Measurements from ENCODE around the gene HOXB9. TPM values are rescaled to one million over a fixed set of nuclear protein-coding genes. Genes with fewer than 3 reads are reported as not detected.

Gene HOXB9
- total RNA-seq, 1 donor from 2014 or later, result not detected

GRCh38 chr17:48601539-48602425 lies 24.4 kb downstream of the HOXB9 start:
- DNase-seq (no peak), ATAC-seq (ENCODE audit: poor library complexity) (no peak)
- intact Hi-C loops (cut with DNase I), result no loop called here

GRCh38 chr17:48601207-48601538 lies 25.0 kb downstream of the HOXB9 start:
- intact Hi-C loops (cut with DNase I), result no loop called here
- DNase-seq (no peak), ATAC-seq (ENCODE audit: poor library complexity) (no peak)

DNA sequence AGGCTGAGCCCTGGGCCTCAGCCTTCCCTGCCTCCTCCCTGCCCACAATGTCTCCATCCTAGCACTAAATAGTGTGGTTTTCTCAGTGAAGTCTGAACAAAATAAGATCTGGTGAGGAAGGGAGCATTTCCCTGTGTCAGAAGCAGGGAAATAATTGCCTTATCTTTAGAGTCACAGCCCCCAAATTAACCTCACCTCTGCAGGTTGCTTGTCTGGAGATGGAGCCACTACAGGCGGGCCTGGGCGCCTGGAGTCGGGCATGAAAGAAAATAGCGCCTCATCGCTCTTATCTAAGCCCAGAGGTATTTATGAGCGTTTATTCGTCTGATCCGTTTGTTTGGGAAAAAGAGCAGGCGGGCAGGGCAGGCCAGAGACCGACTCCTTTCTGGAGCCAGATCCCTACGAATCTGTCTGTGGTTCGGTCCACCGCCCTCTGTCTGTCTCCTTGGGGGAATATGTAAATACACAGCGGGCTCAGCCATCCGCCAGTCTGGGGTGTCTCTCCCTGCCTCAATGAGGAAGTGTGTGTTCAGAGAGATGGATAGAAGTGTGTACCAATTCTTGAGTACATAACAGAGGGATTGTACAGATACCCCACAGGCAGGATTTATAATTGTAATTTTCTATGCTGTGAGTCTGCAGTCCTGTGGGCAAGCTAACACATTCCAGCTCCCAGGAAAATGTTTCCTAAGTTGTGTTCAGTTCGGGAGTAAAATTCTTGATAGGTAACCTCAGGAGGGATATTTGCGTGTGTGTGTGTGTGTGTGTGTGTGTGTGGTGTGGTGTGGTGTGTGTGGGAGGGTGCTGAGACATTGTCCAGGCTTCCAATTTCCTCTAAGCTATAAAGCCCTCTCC lies 25.7 kb downstream of the HOXB9 start:
- ATAC-seq (ENCODE audit: poor library complexity) (no peak), DNase-seq (no peak)
- intact Hi-C loops (cut with DNase I), result no loop called here

GRCh38 chr17:48599354-48599753 lies 26.8 kb downstream of the HOXB9 start:
- intact Hi-C loops (cut with DNase I), result loop anchor here (10.0 kb wide), 1 partner anchor 255 kb away; no protein-coding TSS in a partner anchor
- DNase-seq (no peak), ATAC-seq (ENCODE audit: poor library complexity) (no peak)

DNA sequence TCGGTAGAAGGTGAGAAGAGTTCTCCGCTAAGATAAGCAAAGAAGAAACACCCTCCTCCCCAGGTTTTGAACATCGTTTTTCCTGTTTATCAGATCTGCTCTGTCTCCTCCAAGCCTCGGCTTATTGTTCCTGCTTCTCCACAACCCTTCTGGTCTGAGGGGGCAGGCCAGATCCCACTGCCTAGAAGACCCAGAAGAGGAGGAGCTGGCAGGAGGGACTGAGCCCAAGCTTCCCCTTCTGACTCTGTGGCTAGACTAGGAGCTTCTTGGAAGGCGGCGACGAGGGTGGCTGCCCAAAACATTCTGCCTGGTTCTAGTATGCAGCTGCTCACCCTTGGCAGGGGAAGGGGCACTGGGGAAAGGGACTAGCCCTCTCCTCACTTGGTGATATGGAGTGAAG lies 27.4 kb downstream of the HOXB9 start:
- ATAC-seq (ENCODE audit: poor library complexity), result no peak
- intact Hi-C loops (cut with DNase I), result loop anchor here (10.0 kb wide), 1 partner anchor 254 kb away; no protein-coding TSS in a partner anchor
- no peak for DNase-seq

GRCh38 chr17:48597778-48598631 lies 28.2 kb downstream of the HOXB9 start:
- DNase-seq (peak; percentile 67), ATAC-seq (ENCODE audit: poor library complexity) (peak; percentile 52)
- intact Hi-C loops (cut with DNase I), result loop anchor here (10.0 kb wide), 1 partner anchor 253 kb away; no protein-coding TSS in a partner anchor

- DNase-seq (no peak), ATAC-seq (ENCODE audit: poor library complexity) (no peak)
- intact Hi-C loops (cut with DNase I), result loop anchor here (10.0 kb wide), 1 partner anchor 253 kb away; no protein-coding TSS in a partner anchor
Measured at GRCh38 chr17:48597528-48597777, 28.7 kb downstream of the HOXB9 start.

DNA sequence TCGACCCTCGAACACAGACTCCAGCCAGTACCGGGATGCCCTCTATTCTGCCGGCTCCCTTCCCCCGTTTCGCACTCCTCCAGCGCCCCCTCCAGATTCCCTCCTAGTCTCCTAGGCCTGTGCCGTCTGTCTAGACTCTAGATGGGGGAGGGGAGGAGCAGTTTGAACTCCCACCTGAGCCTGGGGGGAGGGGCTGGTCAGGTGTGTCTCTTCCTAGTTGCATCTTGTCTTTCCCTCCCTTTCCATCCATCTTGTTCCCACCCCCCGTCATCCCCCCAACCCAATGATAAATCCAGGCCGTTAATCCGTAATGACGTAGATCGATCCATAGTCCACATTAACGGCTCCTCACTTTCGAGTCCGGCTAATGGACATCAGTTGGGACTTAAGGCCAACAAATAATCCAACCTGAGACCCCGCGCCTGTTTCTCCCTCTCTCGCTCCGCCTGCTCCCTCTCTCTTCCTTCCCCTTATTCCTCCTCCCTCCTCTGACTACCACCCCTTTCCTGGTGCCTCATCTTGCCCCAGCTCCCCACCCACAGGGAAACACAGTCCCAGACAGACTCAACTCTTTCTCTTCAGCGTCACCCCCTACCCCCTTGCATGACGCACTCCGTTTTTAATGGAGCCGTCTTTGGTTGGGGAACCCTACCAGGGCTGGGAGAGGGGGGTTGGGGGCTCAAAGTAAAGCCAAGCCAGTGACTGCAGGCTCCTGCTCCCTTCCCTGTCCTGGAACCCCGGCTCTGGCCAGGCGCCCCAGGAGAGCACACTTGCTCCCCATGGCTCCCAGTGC lies 29.2 kb downstream of the HOXB9 start:
- intact Hi-C loops (cut with DNase I), result loop anchor here (10.0 kb wide), 1 partner anchor 252 kb away; no protein-coding TSS in a partner anchor
- ATAC-seq (ENCODE audit: poor library complexity) (no peak), DNase-seq (no peak)

- intact Hi-C loops (cut with DNase I), result loop anchor here (10.0 kb wide), 1 partner anchor 251 kb away; no protein-coding TSS in a partner anchor
- no peak for ATAC-seq (ENCODE audit: poor library complexity)
- no peak for DNase-seq
Measured at GRCh38 chr17:48596000-48596734, 30.0 kb downstream of the HOXB9 start.

GRCh38 chr17:48595278-48595999 lies 30.7 kb downstream of the HOXB9 start:
- DNase-seq (no peak), ATAC-seq (ENCODE audit: poor library complexity) (no peak)
- intact Hi-C loops (cut with DNase I), result loop anchor here (10.0 kb wide), 1 partner anchor 251 kb away; no protein-coding TSS in a partner anchor

DNA sequence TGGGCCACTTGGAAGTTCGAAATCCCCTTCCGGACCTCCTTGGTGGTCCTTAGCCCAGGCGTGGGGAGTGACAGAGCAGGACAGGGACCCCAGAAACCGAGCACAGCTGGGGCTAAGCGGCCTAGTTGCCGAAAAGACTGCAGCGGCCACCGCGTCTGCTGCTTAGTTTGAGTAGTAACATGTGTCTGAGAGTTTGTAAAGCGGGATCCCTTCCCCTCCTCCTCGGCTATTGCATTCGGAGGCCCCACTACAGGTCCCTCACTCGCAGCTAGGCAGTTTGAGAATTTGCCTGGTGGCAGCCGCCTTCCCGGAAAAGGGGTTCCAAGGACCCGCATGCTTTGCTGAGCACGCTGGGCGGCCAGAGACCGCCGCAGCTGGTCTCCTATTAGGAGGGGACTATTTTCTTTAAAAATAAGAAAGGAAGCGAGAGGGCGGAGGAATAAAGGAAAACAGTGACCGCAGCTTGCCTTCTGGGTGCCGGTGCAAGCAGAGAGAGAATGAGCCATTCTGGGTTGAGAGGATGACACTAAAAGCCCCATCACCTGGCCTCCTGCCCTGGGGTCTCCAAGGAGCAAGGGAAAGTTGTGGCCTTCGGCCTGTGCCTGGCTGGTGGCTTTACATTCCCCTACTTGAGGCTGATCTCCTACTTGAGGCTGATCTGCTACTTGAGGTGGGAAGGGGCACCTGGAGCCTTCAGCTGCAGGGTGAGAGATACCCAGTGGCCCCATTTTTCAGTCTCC lies 31.4 kb downstream of the HOXB9 start:
- no peak for DNase-seq
- intact Hi-C loops (cut with DNase I), result loop anchor here (10.0 kb wide), 1 partner anchor 250 kb away; no protein-coding TSS in a partner anchor
- no peak for ATAC-seq (ENCODE audit: poor library complexity)

DNA sequence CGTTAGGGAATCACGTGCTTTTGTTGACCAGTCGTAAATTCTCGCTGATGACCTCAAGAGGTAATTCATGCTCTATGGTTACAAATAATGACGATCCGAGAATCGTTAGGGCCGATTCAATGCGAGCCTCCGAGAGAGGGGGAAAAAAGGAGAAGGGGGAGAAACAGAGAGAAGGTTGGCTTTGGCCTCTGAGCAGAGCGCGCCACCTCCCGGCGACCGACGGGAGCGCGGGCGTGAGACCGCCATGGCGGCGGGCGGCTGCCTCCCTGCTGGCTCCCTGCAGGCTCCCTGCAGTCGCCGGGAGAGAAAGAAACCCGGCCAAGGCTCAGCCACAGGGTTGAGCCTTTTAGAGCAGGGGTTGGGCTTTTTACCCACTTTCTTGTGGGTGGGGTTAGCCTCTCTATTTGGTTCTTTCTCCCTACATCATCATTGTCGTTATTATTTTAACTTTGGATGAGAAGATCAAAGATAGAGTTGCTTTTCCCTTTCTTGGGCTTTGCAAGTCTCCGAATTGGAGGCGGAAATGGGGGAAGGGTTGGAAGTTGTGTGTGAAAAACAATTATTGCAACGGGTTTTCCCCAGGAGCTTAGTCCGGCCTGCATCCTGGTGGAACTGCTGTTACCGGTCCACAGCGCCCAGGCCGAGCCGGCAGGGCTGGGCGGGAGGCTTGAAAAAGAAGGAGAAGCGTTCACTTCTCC lies 32.2 kb downstream of the HOXB9 start:
- intact Hi-C loops (cut with DNase I), result loop anchor here (10.0 kb wide), 1 partner anchor 249 kb away; no protein-coding TSS in a partner anchor
- ATAC-seq (ENCODE audit: poor library complexity) (peak; percentile 62), DNase-seq (peak; percentile 86)

GRCh38 chr17:48593126-48593829 lies 32.9 kb downstream of the HOXB9 start, which contains the start of gene HOXB5:
Gene HOXB5, minus strand, starts transcription at chr17:48593779. Its CDS starts 97 bp downstream, at chr17:48593682.
- intact Hi-C loops (cut with DNase I), result loop anchor here (10.0 kb wide), 1 partner anchor 248 kb away; no protein-coding TSS in a partner anchor
- ATAC-seq (ENCODE audit: poor library complexity), result no peak

GRCh38 chr17:48592577-48592976 lies 33.6 kb downstream of the HOXB9 start:
- ATAC-seq (ENCODE audit: poor library complexity) (no peak), DNase-seq (no peak)
- intact Hi-C loops (cut with DNase I), result loop anchor here (10.0 kb wide), 1 partner anchor 248 kb away; no protein-coding TSS in a partner anchor

More at GRCh38 chr17:48593126-48593829, 32.9 kb downstream of the HOXB9 start, which contains the start of gene HOXB5:
- no peak for DNase-seq
